Measurements from ENCODE around the gene AMIGO3. TPM values are rescaled to one million over a fixed set of nuclear protein-coding genes. Genes with fewer than 3 reads are reported as not detected.

The AMIGO3 gene
- total and polyA plus RNA-seq, 9 donors = 0.22 to 2.0 (median 0.34) TPM; not detected in 4

DNA sequence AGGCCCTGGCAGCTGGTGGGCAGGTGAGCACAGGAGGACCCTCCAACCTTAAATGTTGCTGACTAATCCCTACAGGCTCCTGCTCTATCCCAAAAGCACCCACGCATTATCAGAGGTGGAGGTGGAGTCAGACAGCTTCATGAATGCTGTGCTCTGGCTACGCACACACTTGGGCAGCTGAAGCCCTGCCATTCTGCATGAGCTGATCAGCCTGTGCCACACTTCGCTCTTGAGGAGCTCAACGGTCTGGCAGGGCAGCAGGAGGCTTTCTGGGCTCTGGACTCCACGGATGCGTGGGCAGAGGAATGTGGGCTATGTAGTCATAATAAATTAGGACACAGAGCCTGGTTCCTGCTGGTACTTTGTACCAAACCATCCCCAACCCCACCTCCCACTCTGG lies 36.3 kb downstream of the AMIGO3 start:
- H3K9me3 ChIP-seq = no peaks in the 10 kb centered on the region
- no peaks in the 10 kb centered on the region for H3K36me3 ChIP-seq
- H3K4me3 ChIP-seq = no peak overlapping the region
- no peak overlapping the region for H3K27ac ChIP-seq
- intact Hi-C loops (cut with DNase I) = no loop called here
- 47 to 49% (median 48%) methylated on average over 6 of the region's 6 CpGs for WGBS, 3 donors
- TF ChIP-seq POLR2A (IDR thresholded peaks at IDR 0.05) (no peak), EP300 (IDR thresholded peaks at IDR 0.05) (no peak)
- TF ChIP-seq, protein P1, sequence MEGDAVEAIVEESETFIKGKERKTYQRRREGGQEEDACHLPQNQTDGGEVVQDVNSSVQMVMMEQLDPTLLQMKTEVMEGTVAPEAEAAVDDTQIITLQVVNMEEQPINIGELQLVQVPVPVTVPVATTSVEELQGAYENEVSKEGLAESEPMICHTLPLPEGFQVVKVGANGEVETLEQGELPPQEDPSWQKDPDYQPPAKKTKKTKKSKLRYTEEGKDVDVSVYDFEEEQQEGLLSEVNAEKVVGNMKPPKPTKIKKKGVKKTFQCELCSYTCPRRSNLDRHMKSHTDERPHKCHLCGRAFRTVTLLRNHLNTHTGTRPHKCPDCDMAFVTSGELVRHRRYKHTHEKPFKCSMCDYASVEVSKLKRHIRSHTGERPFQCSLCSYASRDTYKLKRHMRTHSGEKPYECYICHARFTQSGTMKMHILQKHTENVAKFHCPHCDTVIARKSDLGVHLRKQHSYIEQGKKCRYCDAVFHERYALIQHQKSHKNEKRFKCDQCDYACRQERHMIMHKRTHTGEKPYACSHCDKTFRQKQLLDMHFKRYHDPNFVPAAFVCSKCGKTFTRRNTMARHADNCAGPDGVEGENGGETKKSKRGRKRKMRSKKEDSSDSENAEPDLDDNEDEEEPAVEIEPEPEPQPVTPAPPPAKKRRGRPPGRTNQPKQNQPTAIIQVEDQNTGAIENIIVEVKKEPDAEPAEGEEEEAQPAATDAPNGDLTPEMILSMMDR (IDR thresholded peaks at IDR 0.05) = no peak
- H3K27me3 ChIP-seq = no peaks in the 10 kb centered on the region
- DNase-seq = no peak
- H3K4me1 ChIP-seq (ENCODE audit: insufficient read depth) = peaks cover 3% of the 10 kb centered on the region

- intact Hi-C loops (cut with DNase I) = no loop called here
- H3K9me3 ChIP-seq = no peaks in the 10 kb centered on the region
- no peak for TF ChIP-seq POLR2A (IDR thresholded peaks at IDR 0.05)
- TF ChIP-seq, protein P1 (IDR thresholded peaks at IDR 0.05) = no peak
- no peak for TF ChIP-seq EP300 (IDR thresholded peaks at IDR 0.05)
- no peak overlapping the region for H3K4me3 ChIP-seq
- H3K36me3 ChIP-seq = no peaks in the 10 kb centered on the region
- H3K4me1 ChIP-seq (ENCODE audit: insufficient read depth) = no peaks in the 10 kb centered on the region
- H3K27ac ChIP-seq = no peak overlapping the region
- WGBS, 3 donors = 63 to 80% (median 71%) methylated on average over 4 of the region's 4 CpGs
- DNase-seq = no peak
- no peaks in the 10 kb centered on the region for H3K27me3 ChIP-seq
These were observed 37.9 kb downstream of the AMIGO3 start for GRCh38 chr3:49681543-49681942.

- 92 to 95% (median 93%) methylated on average over 2 of the region's 2 CpGs for WGBS, 3 donors
- H3K4me3 ChIP-seq = no peak overlapping the region
- no peaks in the 10 kb centered on the region for H3K36me3 ChIP-seq
- no peak for DNase-seq
- no peaks in the 10 kb centered on the region for H3K4me1 ChIP-seq (ENCODE audit: insufficient read depth)
- intact Hi-C loops (cut with DNase I) = no loop called here
- H3K27me3 ChIP-seq = no peaks in the 10 kb centered on the region
- no peaks in the 10 kb centered on the region for H3K9me3 ChIP-seq
- no peak for TF ChIP-seq POLR2A (IDR thresholded peaks at IDR 0.05)
- no peak for TF ChIP-seq EP300 (IDR thresholded peaks at IDR 0.05)
- TF ChIP-seq, protein P1 (IDR thresholded peaks at IDR 0.05) = no peak
- no peak overlapping the region for H3K27ac ChIP-seq
These were observed 38.3 kb downstream of the AMIGO3 start for GRCh38 chr3:49681232-49681522.

GRCh38 chr3:49680493-49681231 lies 38.8 kb downstream of the AMIGO3 start:
- H3K9me3 ChIP-seq = no peaks in the 10 kb centered on the region
- no peak overlapping the region for H3K4me3 ChIP-seq
- intact Hi-C loops (cut with DNase I) = no loop called here
- no peak for DNase-seq
- TF ChIP-seq EP300 (IDR thresholded peaks at IDR 0.05) = no peak
- no peak for TF ChIP-seq POLR2A (IDR thresholded peaks at IDR 0.05)
- TF ChIP-seq, protein P1 (IDR thresholded peaks at IDR 0.05) = no peak
- H3K4me1 ChIP-seq (ENCODE audit: insufficient read depth) = no peaks in the 10 kb centered on the region
- 74 to 82% (median 77%) methylated on average over 7 of the region's 7 CpGs for WGBS, 3 donors
- H3K36me3 ChIP-seq = no peaks in the 10 kb centered on the region
- H3K27me3 ChIP-seq = no peaks in the 10 kb centered on the region
- H3K27ac ChIP-seq = no peak overlapping the region
